ENCODE measurements around the gene C1orf52.
"Not testable (repeated sequence)": the region's sequence is repeated elsewhere in the genome, so short reads cannot be mapped to it uniquely, and the experiment has no call there.

C1orf52 gene

GRCh38 chr1:85277802-85278201 lies 18.3 kb upstream of the C1orf52 start:
- no peak for DNase-seq (ENCODE audit: low spot score)

DNA sequence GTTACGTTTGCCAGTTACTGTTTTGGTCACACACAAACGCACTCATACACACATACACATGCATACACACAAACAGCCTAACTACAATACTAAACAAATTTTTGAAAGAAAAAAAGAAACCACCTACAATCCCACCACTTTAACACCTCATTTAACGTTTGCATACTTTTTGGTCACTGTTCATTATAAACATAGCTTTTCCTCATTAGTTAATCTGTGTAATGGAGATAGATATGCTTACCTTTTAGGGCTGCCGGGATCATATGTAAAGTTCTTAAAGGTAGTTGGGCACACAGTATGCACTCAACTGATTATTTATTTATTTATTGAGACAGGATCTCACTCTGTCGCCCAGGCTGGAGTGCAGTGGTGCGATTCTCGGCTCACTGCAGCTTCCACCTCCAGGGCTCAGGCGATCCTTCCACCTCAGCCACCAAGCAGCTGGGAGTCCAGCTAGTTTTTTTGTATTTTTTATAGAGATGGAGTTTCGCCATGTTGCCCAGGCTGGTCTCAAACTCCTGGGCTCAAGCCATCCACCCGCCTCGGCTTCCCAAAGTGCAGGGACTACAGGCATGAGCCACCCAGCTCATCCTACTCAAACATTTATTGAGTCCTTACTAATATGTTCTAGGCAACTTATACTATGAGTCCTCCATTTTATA lies 17.6 kb upstream of the C1orf52 start:
- DNase-seq (ENCODE audit: low spot score) = no peak

DNA sequence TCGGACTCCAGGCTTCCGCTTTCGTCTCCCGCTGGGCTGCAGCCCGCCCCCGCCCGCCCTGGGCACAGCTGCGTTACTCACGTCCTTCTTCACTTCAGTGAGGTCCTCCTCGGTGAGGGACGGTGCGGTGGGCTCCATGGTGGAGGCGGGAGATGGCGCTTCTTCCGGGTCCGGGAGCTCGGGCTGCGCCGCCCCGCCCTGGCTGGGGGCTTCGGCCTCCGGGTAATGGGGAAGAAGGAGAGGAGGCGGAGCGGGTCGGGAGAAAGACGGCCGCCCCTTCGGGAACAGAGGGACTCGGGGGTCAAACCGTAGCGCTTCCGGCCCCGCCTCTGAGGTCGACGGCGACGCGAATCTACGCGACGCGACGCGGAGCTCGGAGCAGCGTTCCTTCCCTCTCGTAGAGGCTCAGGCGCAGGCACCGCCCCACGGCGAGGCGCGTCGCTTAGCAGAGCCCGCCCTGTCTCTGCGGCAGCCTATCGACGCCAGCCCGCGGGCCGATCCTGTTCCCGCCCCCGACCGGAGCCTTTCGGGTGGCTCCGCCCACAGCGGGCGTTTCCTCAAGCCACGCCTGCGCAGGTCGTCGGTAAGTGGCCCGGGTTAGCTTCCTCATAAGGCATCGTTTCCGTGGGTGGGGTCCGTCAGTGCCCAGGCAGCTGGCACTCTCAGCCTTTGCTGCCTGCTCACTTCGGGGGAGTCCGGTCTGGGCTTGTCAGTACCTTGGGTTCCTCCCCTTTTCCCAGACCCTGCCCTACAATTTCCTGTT lies 16.9 kb upstream of the C1orf52 start, which contains the start of gene BCL10:
Gene BCL10 (minus strand): TSS at position 418 of the 763 bp plus-strand sequence. CDS start 280 bp downstream, at position 138.
- peak; percentile 98 for DNase-seq (ENCODE audit: low spot score)

DNA sequence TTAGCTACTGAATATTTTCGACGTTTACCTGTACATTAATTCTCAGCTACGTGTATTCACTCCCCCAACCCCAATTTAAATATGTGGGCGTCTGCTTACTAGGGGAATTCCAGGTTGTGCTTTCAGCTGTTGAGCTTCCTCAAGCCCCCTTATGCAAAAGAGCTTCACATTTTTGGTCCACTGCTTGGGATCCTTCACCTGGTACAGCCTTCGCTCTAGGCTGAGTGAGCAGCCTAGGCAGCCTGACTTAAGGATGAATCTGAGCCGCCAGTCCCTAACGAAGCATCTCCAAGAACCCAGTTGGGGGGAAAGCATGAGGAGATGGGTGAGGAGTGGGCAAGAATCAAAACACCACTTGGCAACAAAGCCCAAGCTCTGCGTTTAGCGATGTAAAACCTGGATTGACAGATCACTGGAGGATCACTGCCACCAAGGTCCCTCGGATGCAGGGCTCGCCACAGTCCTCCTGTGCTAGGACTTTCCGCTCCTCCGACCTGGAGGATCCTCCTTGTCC lies 16.3 kb upstream of the C1orf52 start:
- DNase-seq (ENCODE audit: low spot score) = no peak

DNA sequence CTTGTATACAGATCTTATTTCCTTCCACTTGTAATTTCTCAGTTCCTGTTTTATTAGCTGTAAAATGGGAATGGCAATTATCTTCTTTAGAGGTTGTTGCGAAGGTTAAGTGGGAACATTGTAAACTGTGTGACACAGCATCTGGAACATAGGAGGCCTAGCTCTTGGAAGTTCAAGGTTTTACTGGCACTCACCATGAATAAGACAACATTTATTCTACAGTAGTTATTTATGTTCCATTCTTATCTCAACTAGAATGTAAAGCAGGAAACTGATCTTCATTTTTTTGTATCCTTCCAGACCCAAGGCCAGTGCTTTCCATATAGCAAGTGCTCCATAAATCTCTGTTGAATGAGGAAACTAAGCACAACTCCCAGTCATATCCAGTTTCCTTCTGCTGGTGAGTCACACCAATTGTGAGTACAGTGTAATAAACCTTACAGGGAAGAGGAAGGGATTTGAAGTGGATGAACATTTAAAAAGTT lies 15.5 kb upstream of the C1orf52 start:
- DNase-seq (ENCODE audit: low spot score) = no peak

- no peak for DNase-seq (ENCODE audit: low spot score)
Observed at GRCh38 chr1:85273397-85273796, 13.9 kb upstream of the C1orf52 start.

GRCh38 chr1:85268801-85269585 lies 9.5 kb upstream of the C1orf52 start:
- DNase-seq (ENCODE audit: low spot score) = no peak

DNA sequence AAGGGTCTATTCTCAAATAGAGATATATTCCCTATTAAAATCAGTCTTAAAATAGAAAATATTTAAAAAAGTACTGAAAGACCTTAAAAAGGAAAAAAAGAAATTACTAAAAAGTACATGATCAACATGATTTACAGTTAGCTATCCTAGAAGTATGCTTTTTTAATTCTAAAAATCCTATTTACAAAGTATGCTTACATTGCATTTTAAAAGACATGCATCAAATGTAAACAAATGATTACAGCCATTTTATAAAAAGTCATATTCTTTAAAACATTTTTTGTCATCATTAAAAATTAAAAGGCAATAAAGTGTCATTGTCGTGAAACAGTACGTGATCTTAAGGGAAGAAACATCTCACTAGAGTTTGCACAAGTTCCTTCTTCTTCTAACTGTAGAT lies 7.9 kb upstream of the C1orf52 start:
- no peak for DNase-seq (ENCODE audit: low spot score)

DNA sequence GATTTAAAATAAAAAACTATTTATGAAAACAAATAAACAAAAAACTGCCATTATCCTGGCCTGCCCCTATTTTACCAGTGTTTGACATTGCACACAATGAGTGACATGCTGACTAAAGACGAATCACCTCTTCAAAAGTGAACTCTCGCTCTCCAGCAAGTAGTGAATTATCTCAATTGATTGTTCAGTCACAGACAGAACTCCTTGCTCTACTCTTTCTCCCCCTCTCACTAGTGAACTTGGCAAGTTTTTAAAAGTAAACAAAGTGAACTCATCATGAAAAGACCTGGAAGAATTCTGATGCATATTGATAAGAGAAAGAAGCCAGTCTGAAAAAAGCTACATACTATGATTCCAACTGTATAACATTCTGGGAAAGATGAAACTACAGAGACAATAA lies 4.7 kb upstream of the C1orf52 start:
- no peak for DNase-seq (ENCODE audit: low spot score)

- no peak for DNase-seq (ENCODE audit: low spot score)
Observed at GRCh38 chr1:85262985-85263384, 3.5 kb upstream of the C1orf52 start.

DNA sequence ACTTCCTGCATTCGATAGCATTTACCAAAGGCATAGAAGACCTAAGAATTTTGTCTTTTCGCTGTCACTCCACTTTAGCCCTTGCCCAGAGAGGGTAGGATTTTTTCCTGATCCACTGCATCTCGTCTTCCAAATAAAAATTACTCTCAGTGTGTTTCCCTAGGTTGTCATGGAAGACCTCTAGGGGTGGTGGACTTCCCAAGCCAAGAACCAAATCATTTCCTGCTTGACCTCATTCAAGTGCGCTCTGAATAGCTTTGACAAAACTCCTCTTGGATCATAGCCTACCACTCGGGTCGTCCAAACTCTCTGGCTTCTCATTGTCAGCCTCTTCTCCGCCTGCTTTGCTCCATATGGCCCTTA lies 431 bp upstream of the C1orf52 start:
- no peak for DNase-seq (ENCODE audit: low spot score)

DNA sequence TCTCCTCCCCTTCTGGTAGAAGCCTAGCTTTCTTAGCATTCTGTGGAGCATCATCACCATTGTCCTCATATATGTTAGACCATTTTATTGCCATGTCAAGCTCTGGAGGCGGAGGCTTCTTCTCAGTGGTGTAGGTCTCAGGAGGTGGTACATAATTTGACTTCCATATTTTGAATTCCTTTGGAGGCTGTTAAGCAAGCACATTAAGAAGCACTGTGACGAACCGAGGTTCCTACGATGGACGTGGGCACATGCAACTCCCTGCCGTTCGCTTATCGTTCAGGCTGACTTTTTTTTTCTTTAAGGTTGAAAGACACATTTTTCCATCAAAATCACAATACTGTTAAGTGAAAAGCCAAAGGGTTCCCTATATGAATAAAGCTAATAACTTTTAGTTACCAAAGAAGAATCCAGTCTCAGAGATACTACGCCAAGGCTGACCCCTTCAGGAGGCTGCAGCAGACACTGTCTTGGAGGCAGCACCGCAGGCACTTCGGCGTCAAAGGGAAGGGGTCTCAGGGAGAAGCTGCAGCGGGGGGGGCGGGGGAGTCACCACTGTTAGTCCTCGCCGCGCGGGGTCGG lies 835 bp downstream of the C1orf52 start:
- DNase-seq (ENCODE audit: low spot score) = peak; percentile 11

DNA sequence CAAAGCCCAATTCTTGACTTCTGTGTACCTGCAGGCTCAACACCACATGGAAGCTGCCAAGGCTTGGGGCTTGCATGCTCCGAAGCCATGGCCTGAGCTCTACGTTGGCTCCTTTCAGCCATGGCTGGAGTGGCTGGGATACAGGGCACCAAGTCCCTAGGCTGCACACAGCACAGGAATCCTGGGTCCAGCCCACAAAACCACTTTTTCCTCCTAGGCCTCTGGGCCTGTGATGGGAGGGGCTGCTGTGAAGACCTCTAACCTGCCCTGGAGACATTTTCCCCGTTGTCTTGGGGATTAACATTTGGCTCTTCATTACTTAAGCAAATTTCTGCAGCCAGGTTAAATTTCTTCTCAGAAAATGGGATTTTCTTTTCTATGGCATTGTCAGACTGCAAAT lies 10.4 kb downstream of the C1orf52 start:
- DNase-seq (ENCODE audit: low spot score) = not testable (repeated sequence)

DNA sequence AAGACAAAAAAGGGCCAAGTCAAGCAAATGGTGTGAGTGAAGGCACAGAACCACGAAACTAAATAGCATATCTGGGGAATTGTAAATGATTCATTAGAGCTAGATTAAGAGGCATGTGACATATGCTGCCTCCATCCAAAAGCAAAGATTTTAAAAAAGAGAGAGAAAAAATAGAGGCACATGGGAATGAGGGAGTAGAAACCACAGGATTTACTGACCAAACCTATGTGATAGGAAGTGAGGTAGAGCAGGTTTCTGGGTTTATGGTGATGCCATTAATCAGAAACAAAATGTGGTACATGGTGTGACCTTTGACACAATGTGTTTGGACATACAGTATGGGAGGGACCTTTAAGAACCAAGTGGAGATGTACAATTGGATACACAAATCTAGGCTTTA lies 13.6 kb downstream of the C1orf52 start:
- DNase-seq (ENCODE audit: low spot score) = no peak

GRCh38 chr1:85245456-85245855 lies 14.0 kb downstream of the C1orf52 start:
- no peak for DNase-seq (ENCODE audit: low spot score)

GRCh38 chr1:85244271-85245061 lies 15.0 kb downstream of the C1orf52 start:
- DNase-seq (ENCODE audit: low spot score) = no peak

DNA sequence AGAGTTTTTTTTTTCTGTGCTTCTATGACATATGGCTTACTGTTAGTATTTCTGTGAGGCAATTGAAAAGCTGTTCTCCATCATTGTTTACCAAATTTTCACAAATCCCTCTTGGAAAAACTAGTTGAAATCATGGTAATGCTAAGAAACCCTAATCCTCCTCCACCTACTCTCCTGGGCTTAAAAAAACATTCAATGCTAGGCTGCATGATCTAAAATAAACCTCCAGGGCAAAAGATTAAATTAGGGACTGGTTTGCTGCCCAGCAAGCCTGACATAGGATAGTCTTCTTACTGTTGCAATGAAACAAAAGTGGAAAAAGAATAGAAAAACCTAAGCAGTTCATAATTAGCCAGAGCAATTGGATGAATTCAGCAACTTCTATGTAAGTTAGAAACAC lies 16.1 kb downstream of the C1orf52 start:
- no peak for DNase-seq (ENCODE audit: low spot score)

GRCh38 chr1:85240643-85241042 lies 18.8 kb downstream of the C1orf52 start:
- DNase-seq (ENCODE audit: low spot score) = no peak

GRCh38 chr1:85240174-85240601 lies 19.3 kb downstream of the C1orf52 start:
- DNase-seq (ENCODE audit: low spot score) = no peak

- no peak for DNase-seq (ENCODE audit: low spot score)
Observed at GRCh38 chr1:85237613-85238012, 21.8 kb downstream of the C1orf52 start.

DNA sequence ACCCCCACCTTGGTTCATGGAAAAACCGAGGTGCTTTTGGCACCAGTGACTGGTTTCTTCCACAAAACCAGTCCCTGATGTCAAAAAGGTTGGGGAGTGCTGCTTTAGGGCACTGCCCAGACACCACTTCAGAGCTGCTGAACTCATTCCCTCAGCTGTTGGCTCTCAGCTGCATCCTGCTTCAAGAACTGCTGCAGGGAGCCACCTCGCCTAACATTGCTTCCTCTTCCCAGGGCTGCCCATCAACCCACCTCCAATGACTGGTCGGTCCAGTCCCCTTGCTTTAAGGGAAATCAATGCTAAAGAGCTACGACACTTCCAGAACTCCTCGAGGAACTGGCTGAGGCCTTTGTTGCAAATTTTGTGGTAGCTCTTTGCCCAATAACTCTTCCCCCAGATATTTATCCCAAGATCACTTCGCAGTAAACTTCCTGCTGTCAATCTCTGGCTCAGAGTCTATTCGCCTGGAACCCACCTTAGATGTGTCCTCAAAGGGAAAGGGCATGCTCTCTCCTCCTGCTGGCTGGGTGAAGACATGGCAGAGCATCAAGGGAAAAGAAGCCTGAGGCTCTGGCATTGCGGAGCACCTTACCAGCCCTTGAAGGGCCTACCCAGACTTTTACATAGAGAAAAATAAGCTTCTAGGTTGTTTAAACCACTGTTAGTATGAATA lies 29.0 kb downstream of the C1orf52 start:
- DNase-seq (ENCODE audit: low spot score) = no peak

All from hematopoietic multipotent progenitor cell treated with erythropoietin and hydrocortisone succinate and interleukin-3 and kit ligand, for 15 days (in vitro differentiated cells).